Right atrium auricular region (tissue), 2 donors: ENCODE data around the gene PROZ. TPM values are rescaled to one million over a fixed set of nuclear protein-coding genes. Genes with fewer than 3 reads are reported as not detected.

ENCODE experiments used
- DNase-seq: peaks from one replicate; pipeline ENCODE4 v3.0.0-alpha.2; 2019; ENCODE audit warnings: low spot score
- H3K27ac ChIP-seq, 2 donors: fragments of 200-600 bp; sonication (generic); 1 replicate in 1 of 2; 2 replicates in 1 of 2; pipeline ENCODE4 v1.5.1; 2016 to 2019
- H3K27me3 ChIP-seq, 2 donors: fragments of 200-600 bp; sonication (generic); one replicate each; pipeline versions ENCODE4 v1.5.1 to v1.6.0; 2017 to 2019
- H3K36me3 ChIP-seq: fragments of 200-600 bp; sonication (generic); one replicate; pipeline ENCODE4 v1.5.1; 2016
- H3K4me1 ChIP-seq, 2 donors: fragments of 200-600 bp; sonication (generic); one replicate each; pipeline versions ENCODE4 v1.5.1 to v1.6.0; 2017 to 2019
- H3K4me3 ChIP-seq, 2 donors: fragments of 200-600 bp; sonication (generic); 1 replicate in 1 of 2; 2 replicates in 1 of 2; pipeline ENCODE4 v1.5.1; 2017 to 2019; ENCODE audit warnings: mild to moderate bottlenecking in 1 of 2, moderate library complexity in 1 of 2
- H3K9me3 ChIP-seq, 2 donors: fragments of 200-600 bp; sonication (generic); one replicate each; pipeline ENCODE4 v1.5.1; 2019
- CTCF ChIP-seq, 2 donors: fragments of 200-600 bp; sonication (generic); IDR thresholded peaks; one replicate each; pipeline ENCODE4 v1.5.1; 2019; ENCODE audit warnings: antibody characterized with exemption in 2 of 2
- total RNA-seq, 2 donors: library from RNA; depleted of rRNA; stranded (reverse); fragments of >200 nt; gene quantifications; one replicate each; pipeline ENCODE4 v1.1.0, GENCODE V29; 2016

PROZ gene
- total RNA-seq, 2 donors from 2014 or later, result not detected

- no peak for DNase-seq
- Histone ChIP-seq H3K4me3 (no peak overlapping the region), H3K4me1 (peaks cover 0 to 5% of the 10 kb centered on the region in 2 donors), H3K36me3 (no peaks in the 10 kb centered on the region), H3K27ac (no peak overlapping the region), H3K9me3 (no peaks in the 10 kb centered on the region), H3K27me3 (no peaks in the 10 kb centered on the region)
- no peak for TF ChIP-seq CTCF (IDR thresholded peaks at IDR 0.05)
Observed at GRCh38 chr13:113162783-113163685, 4.6 kb downstream of the PROZ start.

GRCh38 chr13:113164492-113164891 is 6.0 kb downstream of the PROZ start:
- no peak for DNase-seq
- Histone ChIP-seq H3K27ac (no peak overlapping the region), H3K36me3 (no peaks in the 10 kb centered on the region), H3K4me3 (no peak overlapping the region), H3K9me3 (no peaks in the 10 kb centered on the region), H3K27me3 (no peaks in the 10 kb centered on the region), H3K4me1 (peaks cover 0 to 5% of the 10 kb centered on the region in 2 donors)
- no peak for TF ChIP-seq CTCF (IDR thresholded peaks at IDR 0.05)

- H3K27ac ChIP-seq, result no peak overlapping the region
- TF ChIP-seq CTCF (IDR thresholded peaks at IDR 0.05), result no peak
- peaks cover 0 to 5% of the 10 kb centered on the region in 2 donors for H3K4me1 ChIP-seq
- H3K36me3 ChIP-seq, result peaks cover 3% of the 10 kb centered on the region
- H3K9me3 ChIP-seq, result no peaks in the 10 kb centered on the region
- DNase-seq, result no peak
- no peak overlapping the region for H3K4me3 ChIP-seq
- H3K27me3 ChIP-seq, result no peaks in the 10 kb centered on the region
Observed at GRCh38 chr13:113166266-113166665, 7.8 kb downstream of the PROZ start.

GRCh38 chr13:113166681-113167080 is 8.2 kb downstream of the PROZ start:
- Histone ChIP-seq H3K4me3 (no peak overlapping the region), H3K9me3 (no peaks in the 10 kb centered on the region), H3K27ac (no peak overlapping the region), H3K27me3 (no peaks in the 10 kb centered on the region), H3K36me3 (peaks cover 7% of the 10 kb centered on the region), H3K4me1 (peaks cover 0 to 5% of the 10 kb centered on the region in 2 donors)
- DNase-seq, result no peak
- TF ChIP-seq CTCF (IDR thresholded peaks at IDR 0.05), result no peak

GRCh38 chr13:113167155-113167554 is 8.7 kb downstream of the PROZ start:
- Histone ChIP-seq H3K27ac (no peak overlapping the region), H3K36me3 (peaks cover 12% of the 10 kb centered on the region), H3K27me3 (no peaks in the 10 kb centered on the region), H3K9me3 (no peaks in the 10 kb centered on the region), H3K4me1 (peaks cover 0 to 5% of the 10 kb centered on the region in 2 donors), H3K4me3 (no peak overlapping the region)
- TF ChIP-seq CTCF (IDR thresholded peaks at IDR 0.05), result no peak
- no peak for DNase-seq
